Measurements from ENCODE around the gene ARHGAP10.

The ARHGAP10 gene

GRCh38 chr4:148110169-148110568, 378.3 kb downstream of the ARHGAP10 start:
- no peak for DNase-seq

GRCh38 chr4:148112231-148112982, 380.5 kb downstream of the ARHGAP10 start:
- no peak for DNase-seq

GRCh38 chr4:148114436-148114835, 382.5 kb downstream of the ARHGAP10 start:
- no peak for DNase-seq

- no peak for DNase-seq
Observed at GRCh38 chr4:148116264-148116663, 384.4 kb downstream of the ARHGAP10 start.

GRCh38 chr4:148116969-148117368, 385.1 kb downstream of the ARHGAP10 start:
- DNase-seq: no peak

- DNase-seq: no peak
Observed at GRCh38 chr4:148118179-148118578, 386.3 kb downstream of the ARHGAP10 start.

GRCh38 chr4:148118633-148119032, 386.7 kb downstream of the ARHGAP10 start:
- DNase-seq: no peak

- DNase-seq: no peak
Observed at GRCh38 chr4:148120216-148120615, 388.3 kb downstream of the ARHGAP10 start.

Data from CD4-positive, alpha-beta T cell treated with Interferon gamma for 1 hour (primary cell).